Measurements from ENCODE around the gene RAB8B. TPM values are rescaled to one million over a fixed set of nuclear protein-coding genes. Genes with fewer than 3 reads are reported as not detected.
"Not testable (repeated sequence)": the region's sequence is repeated elsewhere in the genome, so short reads cannot be mapped to it uniquely, and the experiment has no call there.

Gene RAB8B
- total RNA-seq, 1 donor from 2014 or later: 120 TPM

DNA sequence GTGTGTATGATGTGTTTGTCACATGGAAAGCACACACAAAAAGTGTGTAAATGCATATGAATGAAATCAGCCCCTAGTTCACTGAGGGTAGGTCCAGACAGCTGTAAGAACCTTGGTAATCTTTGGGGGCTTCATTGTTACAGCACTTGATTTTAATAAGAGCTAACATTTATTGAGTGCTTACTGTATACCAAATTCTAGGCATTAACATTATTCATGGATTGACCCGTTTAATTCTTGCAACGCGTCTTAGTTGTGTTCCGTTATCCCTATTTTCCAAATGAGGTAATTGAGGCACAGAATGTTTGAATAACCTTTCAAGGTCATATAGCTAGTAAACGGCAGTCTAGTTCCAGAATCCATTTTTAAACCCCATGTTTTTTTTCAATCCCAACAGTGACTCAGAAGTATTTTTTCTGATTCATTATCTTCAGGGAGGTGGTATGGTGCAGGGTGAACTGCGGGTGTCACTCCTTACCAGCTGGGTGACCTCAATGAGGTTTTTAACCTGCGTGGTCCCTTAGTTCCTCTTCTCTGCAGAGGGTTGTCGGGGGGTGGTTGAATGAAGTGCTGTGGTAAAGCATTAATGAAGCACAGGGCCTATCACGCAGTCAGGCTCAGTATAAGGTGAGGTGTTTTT is 14.2 kb downstream of the RAB8B start:
- intact Hi-C loops (cut with micrococcal nuclease): no loop called here

DNA sequence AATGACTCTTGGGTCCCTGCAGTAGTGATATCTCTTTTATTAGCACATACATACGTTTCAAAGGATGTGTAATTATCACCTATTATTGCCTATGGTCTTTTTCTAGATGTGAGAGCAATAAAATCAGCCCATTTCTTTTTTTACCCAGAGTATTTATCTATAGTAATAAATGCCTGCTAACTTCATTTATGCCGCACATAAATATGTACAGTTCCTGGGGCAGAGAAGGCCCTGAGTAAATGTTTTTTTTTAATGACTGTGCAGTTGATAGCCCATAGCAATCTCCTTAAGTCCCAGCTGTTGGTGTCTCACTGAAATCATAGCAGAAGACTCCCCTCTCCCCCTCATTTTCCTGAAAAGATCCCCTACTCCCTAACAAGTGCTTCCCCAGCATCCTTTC is 16.7 kb downstream of the RAB8B start:
- intact Hi-C loops (cut with micrococcal nuclease): no loop called here

DNA sequence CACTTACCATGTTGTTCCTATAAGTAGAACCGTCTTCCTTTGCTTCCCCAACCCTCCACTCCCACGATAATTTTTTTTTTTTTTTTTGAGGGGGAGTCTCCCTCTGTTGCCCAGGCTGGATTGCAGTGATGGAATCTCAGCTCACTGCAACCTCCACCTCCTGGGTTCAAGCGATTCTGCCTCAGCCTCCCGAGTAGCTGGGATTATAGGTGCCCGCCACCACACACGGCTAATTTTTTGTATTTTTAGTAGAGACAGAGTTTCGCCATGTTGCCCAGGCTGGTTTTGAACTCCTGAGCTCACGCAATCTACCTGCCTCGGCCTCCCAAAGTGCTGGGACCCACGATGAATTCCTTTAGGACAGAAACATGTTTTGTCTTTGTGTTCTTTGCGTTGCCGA is 19.4 kb downstream of the RAB8B start:
- intact Hi-C loops (cut with micrococcal nuclease): not testable (repeated sequence)

DNA sequence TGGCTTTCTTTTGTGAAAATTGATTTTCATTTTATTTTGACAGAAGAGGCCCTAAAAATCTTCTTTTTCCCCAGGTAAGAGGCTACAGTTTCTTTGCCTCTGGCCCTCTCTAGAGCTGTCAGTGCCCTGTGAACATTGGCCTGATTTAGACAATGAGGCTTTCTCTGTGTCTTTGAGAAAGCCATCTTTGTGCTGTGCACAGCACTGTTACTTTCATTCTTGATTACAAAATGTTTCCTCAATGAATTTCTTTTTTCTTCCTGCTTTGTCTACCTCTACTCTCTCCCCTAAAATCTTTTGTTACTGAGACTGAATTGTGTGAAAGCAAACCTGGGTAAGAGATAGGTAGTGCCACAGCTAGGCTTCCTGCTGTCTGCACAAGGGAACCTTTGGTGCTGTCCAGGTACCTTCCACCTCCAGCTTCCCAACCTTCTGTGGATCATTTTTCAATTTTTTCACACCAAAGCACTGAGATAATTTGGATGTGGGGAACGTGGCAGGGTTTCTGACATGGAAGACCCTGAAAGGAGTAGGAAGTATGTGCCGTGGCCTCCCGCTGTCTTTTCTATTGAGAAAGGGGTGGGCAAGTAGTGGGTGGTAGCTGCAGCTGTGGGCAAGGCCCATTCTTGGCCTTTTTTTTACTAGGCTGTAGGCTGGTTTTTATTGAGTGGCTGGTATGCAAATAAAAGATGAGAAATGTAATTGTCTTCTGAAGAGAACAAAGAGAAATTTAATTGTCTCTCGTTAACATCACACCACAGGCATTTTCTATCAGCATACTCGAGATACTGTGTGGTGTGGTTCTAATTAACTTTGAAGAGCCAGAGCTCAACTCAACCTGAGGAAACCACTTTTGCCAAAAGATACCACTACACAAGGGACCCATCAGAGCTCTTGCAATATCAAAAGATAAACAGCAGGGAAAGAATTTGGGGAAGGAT is 21.0 kb downstream of the RAB8B start:
- intact Hi-C loops (cut with micrococcal nuclease): loop anchor here (5.0 kb wide), 1 partner anchor 37 kb away; no protein-coding TSS in a partner anchor

DNA sequence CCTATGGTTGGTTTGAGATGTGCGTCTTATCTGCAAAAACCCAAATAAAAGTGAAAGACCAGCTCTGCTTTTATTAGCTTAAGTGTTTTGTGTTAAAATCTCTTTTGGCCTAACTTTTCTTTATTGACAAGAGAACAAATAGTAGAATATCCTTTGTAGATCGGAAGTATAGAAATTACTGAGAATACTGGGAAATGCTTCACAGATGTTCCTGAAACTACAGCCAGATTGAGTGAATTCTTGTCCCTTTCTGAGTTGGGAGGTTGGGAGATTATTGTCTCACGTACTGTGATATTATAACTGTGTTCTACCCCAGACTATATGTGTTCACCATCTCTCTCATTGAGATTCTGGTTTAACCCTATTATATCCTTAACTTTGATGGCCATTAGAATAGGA is 21.7 kb downstream of the RAB8B start:
- intact Hi-C loops (cut with micrococcal nuclease): loop anchor here (5.0 kb wide), 1 partner anchor 36 kb away; no protein-coding TSS in a partner anchor

DNA sequence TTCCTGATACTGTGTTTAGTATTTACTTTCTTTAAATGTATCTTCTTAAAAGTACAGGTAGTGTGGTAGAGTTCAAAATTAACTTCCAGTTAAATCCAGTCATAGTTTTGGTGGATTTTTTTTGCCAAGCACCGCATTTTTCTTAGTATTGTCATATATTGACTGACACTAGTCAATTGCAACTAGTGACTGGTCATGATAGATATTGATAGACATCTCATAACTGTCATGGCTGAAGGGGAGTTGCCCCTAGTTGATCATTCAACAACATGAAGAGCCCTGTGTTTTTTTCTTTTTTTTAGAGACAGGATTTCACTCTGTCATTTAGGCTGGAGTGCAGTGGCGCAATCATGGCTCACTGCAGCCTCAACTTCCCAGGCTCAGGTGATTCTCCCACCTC is 22.1 kb downstream of the RAB8B start:
- intact Hi-C loops (cut with micrococcal nuclease): loop anchor here (5.0 kb wide), 1 partner anchor 36 kb away; no protein-coding TSS in a partner anchor

DNA sequence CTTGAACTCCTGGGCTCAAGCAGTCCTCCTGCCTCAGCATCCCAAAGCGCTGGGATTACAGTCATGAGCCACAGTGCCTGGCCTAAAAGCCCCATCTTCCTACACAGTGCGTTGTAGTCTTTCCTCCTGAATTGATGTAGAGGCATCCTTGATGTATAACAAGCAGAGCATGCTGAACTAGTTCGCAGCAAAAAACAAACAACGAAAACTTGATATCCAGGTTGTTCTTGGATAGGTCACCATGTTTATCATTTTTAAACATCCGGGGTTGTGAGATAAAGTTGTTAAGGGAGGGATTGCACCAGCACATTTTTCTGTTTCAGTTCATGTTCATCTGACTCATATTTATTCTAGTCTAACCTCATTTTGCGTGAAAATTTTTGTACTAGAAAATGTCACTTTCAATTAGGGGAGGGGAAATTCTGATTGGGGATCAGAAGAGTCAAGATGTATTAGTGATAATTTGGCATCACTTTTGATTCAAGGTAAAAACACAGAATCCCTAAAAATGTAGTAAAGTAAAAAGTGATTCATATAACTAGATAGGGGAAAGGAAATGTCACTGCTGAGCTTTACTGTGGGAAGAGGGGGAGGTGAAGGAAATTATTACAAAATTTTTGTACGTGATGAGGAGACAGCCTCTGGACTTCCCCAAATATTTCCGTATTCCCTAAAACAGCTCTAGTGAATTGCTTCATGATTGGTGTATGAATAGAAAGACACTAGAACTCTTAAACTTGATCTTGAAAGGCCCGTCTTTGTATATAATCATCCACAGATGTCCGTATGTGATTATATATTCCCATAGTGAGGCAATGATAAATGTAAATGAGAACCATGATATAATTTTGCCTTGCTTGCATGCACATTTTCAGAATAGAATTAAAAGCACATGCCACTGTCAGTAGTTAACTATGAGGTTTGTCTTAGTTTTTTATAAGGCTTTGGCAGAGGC is 22.9 kb downstream of the RAB8B start:
- intact Hi-C loops (cut with micrococcal nuclease): loop anchor here (1.0 to 5.0 kb wide), 3 partner anchors 14 to 35 kb away; no protein-coding TSS in a partner anchor

DNA sequence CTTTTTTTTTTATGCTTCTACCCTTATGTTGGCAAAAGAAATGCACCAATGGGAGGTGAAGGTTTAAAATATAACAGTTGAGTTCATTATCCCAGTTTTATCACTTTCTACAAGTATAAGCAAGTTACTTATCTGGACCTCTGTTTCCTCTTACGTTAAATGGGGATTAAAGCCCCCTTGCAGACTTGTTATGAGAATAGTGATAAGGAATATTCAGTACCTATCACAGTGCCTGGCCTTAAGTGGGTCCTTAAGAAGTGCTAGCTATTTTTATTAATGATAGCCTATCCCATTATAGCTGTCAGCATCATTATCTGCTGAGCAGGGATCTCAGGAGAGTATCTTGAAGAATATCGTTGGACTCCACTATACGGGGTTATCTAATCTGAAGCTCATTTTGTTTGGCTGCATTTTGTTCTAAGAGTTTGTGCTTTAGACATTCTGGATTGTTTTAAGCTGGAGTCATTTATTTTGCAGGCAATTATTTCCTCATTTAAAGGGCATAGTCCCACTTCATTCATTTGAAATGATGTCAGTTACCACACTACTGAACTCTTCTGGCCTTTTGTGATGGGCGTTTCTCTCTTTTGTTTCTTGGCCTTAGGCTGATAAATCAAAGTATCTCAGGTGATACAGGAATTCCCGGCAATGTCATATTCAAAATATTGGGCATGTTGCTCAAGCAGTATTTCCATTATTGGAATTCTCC is 28.8 kb downstream of the RAB8B start:
- intact Hi-C loops (cut with micrococcal nuclease): no loop called here

DNA sequence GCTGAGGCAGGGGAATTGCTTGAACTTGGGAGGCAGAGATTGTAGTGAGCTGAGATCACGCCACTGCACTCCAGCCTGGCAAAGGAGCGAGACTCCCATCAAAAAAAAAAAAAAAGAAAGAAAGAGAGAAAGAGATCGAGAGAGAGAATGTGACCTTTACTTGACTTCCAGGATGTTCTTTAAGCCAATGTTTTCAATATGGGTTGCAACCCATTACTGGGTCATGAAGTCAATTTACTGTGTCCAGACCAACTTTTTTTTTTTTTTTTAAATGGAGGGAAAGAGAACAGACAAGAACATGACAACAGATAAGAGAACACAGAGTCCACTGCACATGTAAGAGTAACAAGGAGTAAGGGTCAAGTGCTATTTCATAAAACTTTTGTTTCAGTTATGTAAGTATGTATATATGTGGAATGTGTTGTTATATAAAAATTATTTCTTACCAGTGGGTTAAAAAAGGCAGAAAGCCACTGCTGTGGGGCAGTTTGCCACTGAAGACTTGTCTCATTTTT is 29.8 kb downstream of the RAB8B start:
- intact Hi-C loops (cut with micrococcal nuclease): no loop called here

DNA sequence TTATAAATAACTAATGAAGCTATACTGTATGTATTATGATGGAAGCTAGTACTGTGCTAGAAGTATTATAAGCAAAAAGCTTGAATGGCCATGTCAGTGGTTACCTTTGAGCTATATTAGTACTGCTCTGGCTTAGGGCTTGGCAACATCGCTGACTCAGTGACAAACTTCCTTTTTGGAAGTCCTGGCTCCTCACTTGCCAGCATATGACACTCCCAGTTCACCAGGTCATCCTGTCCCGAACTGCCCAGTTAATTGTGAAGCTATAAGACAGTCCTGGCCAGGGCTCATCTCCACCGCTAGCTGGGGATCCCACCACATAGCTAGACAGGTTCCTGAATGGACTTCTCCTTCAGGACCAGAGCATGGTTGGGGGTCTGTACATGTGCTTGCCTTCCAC is 31.9 kb downstream of the RAB8B start:
- intact Hi-C loops (cut with micrococcal nuclease): no loop called here

DNA sequence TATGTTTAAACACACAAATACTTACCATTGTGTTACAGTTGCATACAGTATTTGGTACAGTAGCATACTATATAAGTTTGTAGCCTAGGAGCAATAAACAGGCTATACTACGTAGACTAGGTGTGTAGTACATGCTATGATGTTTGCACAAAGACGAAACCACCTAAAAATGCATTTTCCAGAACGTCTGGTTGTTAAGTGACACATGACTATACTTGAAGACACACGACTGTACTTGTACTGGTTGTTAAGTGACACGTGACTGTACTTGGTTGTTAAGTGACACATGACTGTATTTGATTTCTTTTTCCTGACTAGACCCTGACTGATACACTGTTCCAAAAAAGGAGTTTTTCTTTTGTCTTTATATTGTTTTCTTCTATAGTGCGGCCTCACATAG is 34.1 kb downstream of the RAB8B start:
- intact Hi-C loops (cut with micrococcal nuclease): no loop called here

DNA sequence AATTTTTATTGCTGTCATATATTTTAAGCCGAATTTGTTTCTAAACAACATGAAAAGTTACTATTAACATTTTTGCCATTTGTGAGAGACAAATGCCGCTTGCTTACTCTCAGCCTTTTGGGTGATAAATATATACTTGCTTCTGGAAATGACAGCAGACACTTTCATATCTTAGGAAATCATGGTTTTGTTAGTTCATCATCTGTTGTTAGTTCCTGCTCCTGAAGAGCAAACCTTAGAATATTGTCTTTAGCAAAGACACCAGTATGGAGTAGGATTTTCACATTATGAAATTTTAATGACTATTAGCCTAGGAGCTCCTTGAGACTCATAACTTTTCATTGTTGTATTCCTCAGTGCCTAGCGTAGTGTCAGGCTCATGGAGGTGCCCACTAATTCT is 36.0 kb downstream of the RAB8B start:
- intact Hi-C loops (cut with micrococcal nuclease): no loop called here

DNA sequence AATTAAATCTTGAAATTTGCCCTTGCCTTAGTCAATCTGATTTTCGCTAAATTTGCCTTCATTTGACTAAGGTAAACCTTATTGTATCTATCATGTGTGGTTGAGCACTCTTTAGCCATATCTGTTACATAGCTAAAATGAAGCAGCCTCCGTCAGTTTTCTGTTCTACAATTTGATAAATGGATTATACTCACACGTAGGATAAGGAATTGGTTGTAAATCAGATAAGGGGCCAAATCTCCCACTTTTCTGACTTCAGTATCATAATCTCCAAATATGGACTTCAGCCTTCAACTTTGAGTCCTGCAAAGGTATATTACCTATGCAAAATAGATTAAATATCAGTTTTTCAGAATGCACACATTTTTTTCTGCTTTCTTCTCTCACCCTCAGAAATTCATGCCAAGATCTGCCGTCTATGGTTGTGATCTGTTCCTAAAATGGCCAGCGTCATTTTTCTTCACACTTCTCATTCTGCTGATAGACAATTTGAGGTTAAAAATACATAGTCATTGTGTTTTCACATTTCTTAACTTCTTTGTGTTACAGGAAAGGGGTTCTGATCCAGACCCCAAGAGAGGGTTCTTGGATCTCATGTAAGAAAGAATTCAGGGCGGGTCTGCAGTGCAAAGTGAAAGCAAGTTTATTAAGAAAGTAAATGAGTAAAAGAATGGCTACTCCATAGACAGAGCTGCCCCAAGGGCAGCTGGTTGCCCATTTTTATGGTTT is 36.9 kb downstream of the RAB8B start:
- intact Hi-C loops (cut with micrococcal nuclease): loop anchor here (2.0 kb wide), 1 partner anchor 14 kb away; no protein-coding TSS in a partner anchor

DNA sequence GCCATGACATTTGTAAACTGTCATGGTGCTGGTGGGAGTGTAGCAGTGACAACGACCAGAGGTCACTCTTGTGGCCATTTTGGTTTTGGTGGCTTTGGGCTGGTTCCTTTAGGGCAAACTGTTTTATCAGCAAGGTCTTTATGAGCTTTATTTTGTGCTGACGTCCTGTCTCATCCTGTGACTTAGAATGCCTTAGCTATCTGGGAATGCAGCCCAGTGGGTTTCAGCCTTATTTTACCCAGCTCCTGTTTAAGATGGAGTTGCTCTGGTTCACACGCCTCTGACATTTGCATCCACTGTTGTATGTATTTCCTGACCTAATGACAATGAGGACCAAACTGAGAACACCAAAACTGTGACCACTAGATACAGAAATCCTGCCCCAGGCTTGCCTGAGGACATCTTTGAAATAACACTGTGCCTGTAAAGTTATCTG is 37.6 kb downstream of the RAB8B start:
- intact Hi-C loops (cut with micrococcal nuclease): loop anchor here (2.0 kb wide), 1 partner anchor 14 kb away; no protein-coding TSS in a partner anchor

DNA sequence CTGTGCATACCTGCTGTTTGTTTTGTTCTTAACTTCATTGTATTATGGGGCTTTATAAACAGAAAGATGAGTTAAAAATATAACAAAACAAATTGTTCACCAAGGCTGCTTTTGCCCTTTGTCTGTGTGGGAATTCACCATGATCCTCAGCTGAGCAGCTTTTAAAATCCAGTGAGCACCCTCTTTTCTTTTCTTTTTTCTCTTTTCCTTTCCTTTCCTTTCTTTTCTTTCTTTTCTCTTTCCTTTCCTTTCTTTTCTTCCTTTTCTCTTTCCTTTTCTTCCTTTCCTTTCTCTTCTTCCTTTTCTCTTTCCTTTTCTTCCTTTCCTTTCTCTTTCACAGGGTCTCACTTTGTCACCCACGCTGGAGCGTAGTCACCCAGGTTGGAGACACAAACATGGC is 38.3 kb downstream of the RAB8B start:
- intact Hi-C loops (cut with micrococcal nuclease): loop anchor here (2.0 kb wide), 1 partner anchor 15 kb away; no protein-coding TSS in a partner anchor

DNA sequence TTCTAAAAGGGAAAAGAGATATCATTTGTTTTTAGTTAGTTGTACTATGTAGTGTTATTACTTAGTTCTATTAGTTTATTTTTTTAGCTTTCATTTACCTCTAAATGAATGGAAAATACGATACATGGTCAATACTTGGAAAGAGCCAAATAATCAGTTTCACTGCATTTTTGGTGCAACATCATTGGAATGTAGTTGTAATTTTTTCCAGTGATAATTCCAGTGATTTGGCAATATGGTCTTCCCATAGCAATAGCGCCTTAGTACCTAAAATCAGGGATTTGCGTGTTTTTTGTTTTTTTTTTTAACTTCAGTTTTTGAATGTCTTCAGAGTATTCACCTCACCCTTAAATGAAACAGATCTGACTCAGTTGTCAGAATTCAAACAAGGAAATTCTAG is 41.8 kb downstream of the RAB8B start:
- intact Hi-C loops (cut with micrococcal nuclease): loop anchor here (5.0 kb wide), 1 partner anchor 74 kb away; the partner anchor contains the start of gene RPS27L

DNA sequence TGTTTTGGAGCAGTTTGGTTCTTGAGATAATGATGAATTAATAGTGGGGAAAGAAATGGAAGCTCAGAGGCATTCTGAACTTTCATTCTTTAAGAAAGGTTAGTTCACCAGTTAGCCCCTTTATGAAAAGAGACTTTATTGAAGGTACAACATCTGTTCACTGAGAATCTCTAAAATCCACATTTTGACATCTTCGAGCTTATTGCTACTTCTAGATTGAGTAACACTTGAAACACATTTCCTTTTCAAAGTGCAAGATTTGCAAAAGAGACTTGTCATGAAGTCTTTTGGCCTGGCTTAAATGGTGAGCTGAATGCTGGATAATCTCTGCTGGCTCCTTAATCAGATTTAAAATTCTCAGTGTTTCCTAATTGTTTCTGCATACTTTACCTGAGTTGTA is 42.3 kb downstream of the RAB8B start:
- intact Hi-C loops (cut with micrococcal nuclease): loop anchor here (2.0 to 5.0 kb wide), 2 partner anchors 43 to 74 kb away; partner anchors contain the start of genes RAB8B and RPS27L

DNA sequence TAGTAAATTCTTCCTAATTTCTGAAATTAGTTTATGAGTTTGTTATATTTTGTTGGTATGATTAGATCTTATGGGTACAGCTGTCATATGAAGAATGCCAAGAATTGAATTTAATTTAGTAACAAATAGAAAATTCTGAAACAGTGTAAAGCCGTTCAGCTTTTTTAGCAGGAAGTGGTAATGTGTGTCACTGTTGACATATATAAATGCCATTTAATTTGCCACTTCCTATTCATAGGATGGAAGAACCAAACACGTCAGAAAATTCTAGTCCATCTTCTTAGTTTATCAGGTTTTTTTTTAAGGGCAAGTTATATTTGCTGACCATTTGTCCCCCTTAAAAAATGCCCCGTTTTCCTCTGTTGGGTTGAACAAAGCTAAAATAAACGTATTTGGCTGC is 43.0 kb downstream of the RAB8B start:
- intact Hi-C loops (cut with micrococcal nuclease): loop anchor here (2.0 to 5.0 kb wide), 2 partner anchors 44 to 75 kb away; partner anchors contain the start of genes RAB8B and RPS27L

DNA sequence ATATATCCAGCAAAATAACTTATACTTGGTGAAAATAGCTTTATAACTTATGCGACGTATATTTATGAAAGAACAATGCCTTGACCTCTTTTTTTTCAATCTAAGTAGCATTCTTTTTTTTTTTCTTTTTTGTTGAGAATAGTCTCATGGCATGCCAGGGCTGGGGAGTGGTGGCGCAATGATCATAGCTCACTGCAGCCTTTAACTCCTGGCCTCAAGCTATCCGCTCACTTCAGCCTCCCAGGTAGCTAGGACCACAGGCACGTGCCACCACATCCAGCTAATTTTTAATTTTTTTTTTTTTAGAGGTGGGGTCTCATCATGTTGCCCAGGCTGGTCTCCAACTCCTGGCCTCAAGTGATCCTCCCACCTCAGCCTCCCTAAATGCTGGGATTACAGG is 43.5 kb downstream of the RAB8B start:
- intact Hi-C loops (cut with micrococcal nuclease): loop anchor here (2.0 to 5.0 kb wide), 2 partner anchors 44 to 76 kb away; partner anchors contain the start of genes RAB8B and RPS27L
